Fibroblast of villous mesenchyme (primary cell): ENCODE data around the gene KANK3. TPM values are rescaled to one million over a fixed set of nuclear protein-coding genes. Genes with fewer than 3 reads are reported as not detected.
"Not testable (repeated sequence)": the region's sequence is repeated elsewhere in the genome, so short reads cannot be mapped to it uniquely, and the experiment has no call there.

Source experiments
- DNase-seq: peaks from one replicate; pipeline ENCODE4 v3.0.0-alpha.2; 2010; ENCODE audit warnings: low read depth
- H3K4me3 ChIP-seq: 2 replicates; pipeline ENCODE4 v1.5.1; 2011; ENCODE audit warnings: low read depth, mild to moderate bottlenecking, low read length
- CTCF ChIP-seq: IDR thresholded peaks from 2 replicates; pipeline ENCODE4 v1.5.1; 2012; ENCODE audit warnings: low read depth, mild to moderate bottlenecking, low read length; ENCODE audit not compliant: insufficient read depth
- total RNA-seq: library from RNA; depleted of rRNA; stranded (reverse); fragments of >200 nt; gene quantifications from 2 replicates; pipeline ENCODE4 v1.2.3, GENCODE V29; 2012

Gene KANK3
- total RNA-seq, 1 donor = under 0.01 TPM

GRCh38 chr19:8387688-8388611 is 44.9 kb upstream of the KANK3 start:
- TF ChIP-seq CTCF = no peak
- no peak overlapping the region for H3K4me3 ChIP-seq
- DNase-seq = no peak

- no peak overlapping the region for H3K4me3 ChIP-seq
- DNase-seq = no peak
- no peak for TF ChIP-seq CTCF
These were observed 43.9 kb upstream of the KANK3 start for GRCh38 chr19:8386990-8387389.

GRCh38 chr19:8386419-8386818 is 43.4 kb upstream of the KANK3 start:
- DNase-seq, H3K4me3 ChIP-seq: not testable (repeated sequence)

- DNase-seq, H3K4me3 ChIP-seq: not testable (repeated sequence)
These were observed 42.5 kb upstream of the KANK3 start for GRCh38 chr19:8385566-8385965.

GRCh38 chr19:8385103-8385502 is 42.0 kb upstream of the KANK3 start:
- not testable (repeated sequence) for DNase-seq, H3K4me3 ChIP-seq

- not testable (repeated sequence) for H3K4me3 ChIP-seq
These were observed 41.5 kb upstream of the KANK3 start for GRCh38 chr19:8384569-8384968.

GRCh38 chr19:8379156-8379891 is 36.3 kb upstream of the KANK3 start:
- not testable (repeated sequence) for H3K4me3 ChIP-seq, DNase-seq

More at GRCh38 chr19:8384569-8384968, 41.5 kb upstream of the KANK3 start:
- DNase-seq = not testable (repeated sequence)

GRCh38 chr19:8377598-8377997 is 34.5 kb upstream of the KANK3 start:
- DNase-seq = no peak
- H3K4me3 ChIP-seq = no peak overlapping the region
- TF ChIP-seq CTCF = no peak

GRCh38 chr19:8376373-8376974 is 33.4 kb upstream of the KANK3 start:
- not testable (repeated sequence) for H3K4me3 ChIP-seq, DNase-seq

GRCh38 chr19:8375766-8376165 is 32.7 kb upstream of the KANK3 start:
- H3K4me3 ChIP-seq, DNase-seq: not testable (repeated sequence)
